ENCODE measurements around the gene SPTSSA.
"Not testable (repeated sequence)": the region's sequence is repeated elsewhere in the genome, so short reads cannot be mapped to it uniquely, and the experiment has no call there.

Gene SPTSSA

GRCh38 chr14:34470319-34470718 lies 8.3 kb upstream of the SPTSSA start:
- DNase-seq, result no peak

- DNase-seq, result no peak
Measured at GRCh38 chr14:34466691-34467090, 4.7 kb upstream of the SPTSSA start.

- DNase-seq, result no peak
Measured at GRCh38 chr14:34465069-34465859, 3.2 kb upstream of the SPTSSA start.

- DNase-seq, result no peak
Measured at GRCh38 chr14:34463598-34463961, 1.5 kb upstream of the SPTSSA start.

- DNase-seq, result no peak
Measured at GRCh38 chr14:34461334-34462131, 507 bp downstream of the SPTSSA start.

GRCh38 chr14:34460841-34461240 lies 1.2 kb downstream of the SPTSSA start:
- no peak for DNase-seq

GRCh38 chr14:34460295-34460694 lies 1.7 kb downstream of the SPTSSA start:
- no peak for DNase-seq

GRCh38 chr14:34457186-34457585 lies 4.9 kb downstream of the SPTSSA start:
- DNase-seq, result no peak

- DNase-seq, result no peak
Measured at GRCh38 chr14:34453226-34453625, 8.8 kb downstream of the SPTSSA start.

- DNase-seq, result no peak
Measured at GRCh38 chr14:34452258-34452822, 9.7 kb downstream of the SPTSSA start.

- DNase-seq, result no peak
Measured at GRCh38 chr14:34450958-34451357, 11.1 kb downstream of the SPTSSA start.

GRCh38 chr14:34450542-34450915 lies 11.5 kb downstream of the SPTSSA start:
- no peak for DNase-seq

- no peak for DNase-seq
Measured at GRCh38 chr14:34449819-34450541, 12.1 kb downstream of the SPTSSA start.

GRCh38 chr14:34439090-34439489 lies 22.9 kb downstream of the SPTSSA start:
- no peak for DNase-seq

- no peak for DNase-seq
Measured at GRCh38 chr14:34438438-34438837, 23.6 kb downstream of the SPTSSA start.

- DNase-seq, result no peak
Measured at GRCh38 chr14:34437729-34438080, 24.3 kb downstream of the SPTSSA start.

- no peak for DNase-seq
Measured at GRCh38 chr14:34436960-34437728, 24.9 kb downstream of the SPTSSA start.

- no peak for DNase-seq
Measured at GRCh38 chr14:34436118-34436905, 25.7 kb downstream of the SPTSSA start.

- no peak for DNase-seq
Measured at GRCh38 chr14:34433957-34434356, 28.1 kb downstream of the SPTSSA start.

- not testable (repeated sequence) for DNase-seq
Measured at GRCh38 chr14:34428102-34428466, 34.0 kb downstream of the SPTSSA start.

All from activated effector memory CD4-positive, alpha-beta T cell treated with Interleukin-2 at 50 U/mL for 16 hours (primary cell).